Activated naive CD8-positive, alpha-beta T cell treated with anti-CD3 and anti-CD28 coated beads, Interleukin-2, amount 50 U/mL, for 16 hours (primary cell): ENCODE results near the gene ADCY2.

ENCODE experiments used
- DNase-seq: peaks from one replicate; pipeline ENCODE4 v3.0.0-alpha.2; 2020; ENCODE audit warnings: low read depth, low spot score

The ADCY2 gene

DNA sequence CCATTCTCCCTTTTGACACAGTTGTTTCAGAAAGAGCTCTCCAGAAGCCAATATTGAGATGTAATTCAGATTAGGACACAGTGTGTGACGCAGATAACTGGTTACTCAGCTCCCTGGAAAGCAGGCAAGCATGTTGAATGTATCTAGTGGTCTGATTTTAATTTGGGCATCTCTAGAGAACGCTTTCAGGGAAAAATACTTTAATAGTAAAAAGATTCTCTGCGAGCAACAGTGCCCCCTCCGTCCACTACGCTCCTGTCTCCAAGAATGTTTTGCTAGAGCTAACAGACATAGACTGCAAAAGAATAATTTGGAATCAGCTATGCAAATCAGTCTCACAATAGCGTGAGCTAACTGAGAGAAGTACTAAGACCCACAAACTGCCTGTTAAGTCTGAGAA lies 431.7 kb downstream of the ADCY2 start:
- DNase-seq, result no peak

DNA sequence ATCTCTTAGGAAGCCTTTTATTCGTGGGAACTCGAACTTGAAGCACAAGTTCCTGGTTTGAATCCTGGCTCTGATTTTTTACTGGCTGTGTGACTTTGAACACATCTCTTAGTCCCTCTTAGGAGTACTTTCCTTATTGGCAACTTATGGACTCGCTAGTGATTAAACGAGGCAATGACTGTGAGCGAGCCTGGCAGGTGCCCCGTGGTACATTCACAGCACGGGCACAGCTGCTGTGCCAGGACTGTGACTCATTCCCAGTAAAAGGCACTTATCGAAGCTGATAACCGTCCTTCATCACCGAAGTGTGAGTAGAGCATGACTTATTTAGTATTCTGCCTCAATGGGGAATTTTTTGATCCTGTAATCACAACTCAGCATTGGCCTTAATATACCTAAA lies 432.3 kb downstream of the ADCY2 start:
- no peak for DNase-seq

DNA sequence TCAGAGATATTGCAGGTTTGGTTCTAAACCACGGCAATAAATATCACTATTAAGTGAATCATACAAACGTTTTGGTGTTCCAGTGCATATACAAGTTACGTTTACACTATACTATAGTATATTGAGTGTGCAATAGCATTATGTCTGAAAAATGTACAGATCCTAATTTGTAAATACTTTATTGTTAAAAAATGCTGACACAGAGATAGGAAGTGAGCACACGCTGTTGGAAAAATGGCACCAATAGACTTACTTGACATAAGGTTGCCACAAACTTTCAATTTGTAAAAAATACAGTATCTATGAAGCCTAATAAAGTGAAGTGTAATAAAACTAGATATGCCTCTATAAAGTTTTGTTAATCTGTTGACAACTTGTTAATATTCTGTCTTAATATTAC lies 439.0 kb downstream of the ADCY2 start:
- no peak for DNase-seq

GRCh38 chr5:7837403-7837802 lies 441.5 kb downstream of the ADCY2 start:
- no peak for DNase-seq

DNA sequence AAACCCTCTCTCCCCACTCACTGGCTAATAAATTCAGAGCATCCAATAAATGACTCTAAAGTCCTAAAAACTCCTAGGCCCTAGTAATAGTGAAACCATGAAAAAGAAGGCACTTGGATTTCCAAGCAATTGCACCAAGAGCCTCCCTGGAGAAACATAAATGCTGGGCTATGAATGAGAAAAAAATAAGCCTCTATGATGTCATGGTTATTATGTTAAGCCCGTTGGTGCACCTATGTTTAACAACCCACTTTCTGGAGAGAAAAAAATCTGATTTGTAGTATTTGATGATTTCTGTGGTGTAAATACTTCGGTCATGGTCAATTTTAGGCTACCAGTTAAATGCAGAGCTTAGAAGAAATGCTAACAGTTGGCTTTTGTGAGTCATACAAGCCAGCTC lies 446.6 kb downstream of the ADCY2 start:
- DNase-seq, result no peak

DNA sequence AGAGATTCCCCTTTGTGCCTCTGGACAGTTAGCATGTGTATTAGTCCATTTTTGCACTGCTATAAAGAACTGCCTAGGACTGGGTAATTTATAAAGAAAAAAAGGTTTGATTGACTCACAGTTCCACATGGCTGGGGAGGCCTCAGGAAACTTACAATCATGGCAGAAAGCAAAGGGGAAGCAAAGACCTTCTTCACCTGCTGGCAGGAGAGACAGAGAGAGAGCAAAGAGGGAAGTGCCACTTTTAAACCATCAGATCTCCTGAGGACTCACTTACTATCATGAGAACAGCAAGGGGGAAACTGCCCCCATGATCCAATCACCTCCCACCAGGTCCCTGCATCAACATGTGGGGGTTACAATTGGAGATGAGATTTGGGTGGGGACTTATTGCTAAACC lies 449.0 kb downstream of the ADCY2 start:
- no peak for DNase-seq

DNA sequence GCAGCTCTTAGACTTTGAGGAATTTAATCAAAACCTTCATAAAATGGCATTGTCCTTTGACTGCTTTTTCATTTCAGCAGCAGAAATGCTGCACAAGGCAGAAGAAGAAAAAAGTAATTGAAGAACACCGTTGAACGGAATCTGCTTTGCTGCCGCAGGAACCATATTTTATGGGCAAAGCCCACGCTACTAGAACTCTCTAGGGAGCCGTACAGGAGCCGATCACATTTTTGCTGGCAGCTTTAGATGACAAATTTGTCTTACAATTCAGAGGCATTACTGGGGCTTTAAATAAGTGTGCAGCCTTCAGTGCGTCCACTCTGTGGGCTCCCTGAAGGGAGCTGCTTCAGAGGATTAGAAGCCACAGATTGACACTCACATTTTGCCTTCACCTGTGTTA lies 449.6 kb downstream of the ADCY2 start:
- DNase-seq, result no peak

GRCh38 chr5:7846327-7846726 lies 450.4 kb downstream of the ADCY2 start:
- no peak for DNase-seq

- no peak for DNase-seq
These were observed 452.4 kb downstream of the ADCY2 start for GRCh38 chr5:7848296-7848695.

GRCh38 chr5:7849681-7850394 lies 453.9 kb downstream of the ADCY2 start:
- no peak for DNase-seq

- no peak for DNase-seq
These were observed 454.7 kb downstream of the ADCY2 start, which contains the start of gene CFAP90 for GRCh38 chr5:7850395-7851239. TSS of gene CFAP90 (minus strand) at chr5:7851133. CDS start at chr5:7851021, 112 bp downstream.

GRCh38 chr5:7851240-7851592 lies 455.3 kb downstream of the ADCY2 start:
- DNase-seq, result no peak

DNA sequence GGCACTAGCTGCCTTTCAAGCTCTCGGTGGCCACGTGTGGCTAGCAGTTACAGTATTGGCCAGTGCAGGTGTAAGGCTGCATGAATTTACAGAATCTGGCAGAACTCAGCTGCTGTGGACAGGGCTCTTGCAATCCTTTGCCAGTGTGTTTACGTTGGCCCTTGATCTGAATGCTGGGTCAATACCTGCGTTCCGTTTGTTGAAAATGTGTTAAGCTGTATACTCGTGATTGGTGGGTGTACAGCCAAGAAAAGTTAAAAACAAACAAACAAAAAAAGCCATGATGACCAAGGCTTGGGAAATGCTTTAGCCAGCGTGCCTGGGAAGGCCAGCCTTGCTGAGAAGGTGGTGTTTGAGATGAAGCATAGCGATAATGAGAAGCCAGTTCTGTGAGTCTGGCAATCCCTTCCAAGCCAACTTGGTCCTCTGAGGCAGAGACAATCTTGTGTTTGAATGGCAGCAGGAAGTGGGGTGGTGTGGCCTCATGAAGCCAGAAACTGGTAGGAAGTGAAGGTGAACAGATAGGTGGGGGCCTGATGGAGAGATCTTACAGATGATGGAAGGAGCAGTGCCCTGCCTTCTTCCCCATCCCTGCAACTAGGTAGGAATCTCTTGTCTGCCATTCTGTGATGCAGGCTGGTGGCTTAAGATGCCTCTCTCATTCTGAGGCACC lies 455.8 kb downstream of the ADCY2 start:
- no peak for DNase-seq

GRCh38 chr5:7852542-7852941 lies 456.6 kb downstream of the ADCY2 start:
- no peak for DNase-seq

DNA sequence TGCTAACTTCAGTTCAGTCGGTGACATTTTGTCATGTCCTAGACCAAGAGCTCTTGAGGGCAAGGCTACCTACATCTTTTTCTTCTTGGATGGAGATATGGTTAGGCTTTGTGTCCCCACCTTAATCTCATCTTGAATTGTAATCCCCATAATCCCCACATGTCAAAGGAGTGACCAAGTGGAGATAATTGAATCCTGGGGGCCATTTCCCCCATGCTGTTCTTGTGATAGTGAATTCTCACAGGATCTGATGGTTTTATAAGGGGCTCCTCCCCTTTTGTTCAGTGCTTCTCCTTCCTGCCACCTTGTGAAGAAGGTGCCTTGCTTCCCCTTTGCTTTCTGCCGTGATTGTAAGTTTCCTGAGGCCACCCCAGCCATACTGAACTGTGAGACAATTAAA lies 457.1 kb downstream of the ADCY2 start:
- no peak for DNase-seq

- no peak for DNase-seq
These were observed 459.7 kb downstream of the ADCY2 start for GRCh38 chr5:7855611-7856010.

DNA sequence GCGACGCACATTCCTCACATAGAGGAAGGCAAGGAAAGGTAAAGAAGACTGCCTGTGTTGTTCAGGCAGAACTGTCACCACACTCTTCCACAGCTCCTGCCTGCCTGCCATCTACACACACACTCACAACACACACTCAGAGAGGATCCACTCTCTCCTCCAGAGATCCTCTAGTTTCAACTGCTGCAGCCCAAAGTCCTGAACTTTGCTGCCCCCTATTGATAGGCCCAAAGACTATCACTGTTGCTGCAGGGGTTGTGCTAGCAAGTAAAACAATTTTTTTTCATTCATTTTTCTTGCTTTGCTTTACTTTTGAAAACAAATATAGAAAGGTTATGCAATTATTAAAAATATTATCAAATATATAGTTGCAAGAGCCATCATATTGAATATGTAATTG lies 460.9 kb downstream of the ADCY2 start:
- DNase-seq, result no peak

DNA sequence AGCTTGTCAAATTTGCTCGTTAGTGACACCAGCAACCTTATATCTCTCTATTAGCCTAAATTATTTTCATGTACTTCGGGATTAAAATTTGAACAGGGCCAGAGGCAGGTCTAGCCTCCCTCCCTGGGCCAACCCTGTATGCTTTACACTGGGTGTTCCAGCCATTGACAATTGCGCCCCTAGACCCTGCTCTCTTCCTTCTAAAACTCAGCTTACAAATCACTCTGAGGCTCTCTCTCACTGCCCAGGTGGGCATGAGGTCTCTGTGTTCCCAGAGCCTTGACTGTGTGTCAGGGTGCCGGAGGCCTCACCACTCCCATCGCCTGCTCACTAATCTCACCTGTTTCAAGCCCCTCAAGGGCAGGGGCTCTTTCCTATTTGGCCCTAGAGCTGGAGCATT lies 461.4 kb downstream of the ADCY2 start:
- no peak for DNase-seq

DNA sequence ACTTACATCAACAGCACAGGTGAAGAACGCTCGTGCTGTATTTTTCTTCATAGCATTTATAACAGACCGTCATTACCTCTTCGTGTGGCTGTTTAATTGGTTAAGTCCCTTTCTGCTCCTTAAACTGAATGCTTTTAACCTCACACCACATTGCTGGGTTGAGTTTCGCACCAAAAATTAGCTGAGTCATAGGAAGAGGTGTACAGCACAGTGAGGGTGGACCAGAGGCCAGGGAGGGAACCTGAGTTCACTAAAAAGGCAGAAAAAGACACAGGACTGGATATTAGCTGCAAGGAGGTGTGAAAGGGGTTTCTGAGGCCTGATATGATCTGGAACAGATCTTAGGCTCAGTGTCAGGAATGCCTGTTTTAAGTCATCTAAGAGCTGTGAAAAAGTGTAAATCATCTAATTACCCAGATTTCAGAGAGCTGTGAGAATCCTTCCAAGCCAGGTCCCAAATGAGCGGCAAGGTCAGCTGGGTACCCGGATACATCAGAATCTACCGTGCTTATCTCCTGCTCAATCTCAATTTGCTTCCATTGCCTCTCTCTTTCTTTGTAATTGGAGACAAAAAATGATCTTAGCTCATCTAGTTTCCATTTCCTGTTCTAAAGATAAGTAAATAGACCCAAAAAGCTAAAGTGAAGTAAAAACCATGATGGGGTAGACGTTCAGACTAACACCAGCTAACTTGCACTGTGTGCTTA lies 462.1 kb downstream of the ADCY2 start:
- no peak for DNase-seq

DNA sequence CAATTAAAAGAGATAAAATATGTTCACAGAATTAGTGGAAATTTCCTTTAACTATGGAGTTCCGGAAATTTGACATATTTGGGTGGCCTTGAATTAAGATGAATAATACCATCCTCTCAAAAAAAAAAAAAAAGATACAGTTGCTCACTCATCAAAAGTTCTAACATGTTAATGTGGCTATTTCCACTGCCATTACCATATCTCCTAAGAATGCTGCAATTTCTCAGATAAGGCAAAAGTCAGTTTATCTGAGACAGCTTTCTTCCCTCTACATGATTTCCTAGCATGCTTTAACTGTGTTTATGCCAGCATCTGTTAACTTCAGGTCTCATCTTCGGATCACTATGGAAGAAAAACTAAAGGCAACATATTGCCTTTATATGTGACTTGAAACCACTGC lies 470.3 kb downstream of the ADCY2 start:
- DNase-seq, result no peak

GRCh38 chr5:7867260-7867659 lies 471.3 kb downstream of the ADCY2 start:
- DNase-seq, result no peak

DNA sequence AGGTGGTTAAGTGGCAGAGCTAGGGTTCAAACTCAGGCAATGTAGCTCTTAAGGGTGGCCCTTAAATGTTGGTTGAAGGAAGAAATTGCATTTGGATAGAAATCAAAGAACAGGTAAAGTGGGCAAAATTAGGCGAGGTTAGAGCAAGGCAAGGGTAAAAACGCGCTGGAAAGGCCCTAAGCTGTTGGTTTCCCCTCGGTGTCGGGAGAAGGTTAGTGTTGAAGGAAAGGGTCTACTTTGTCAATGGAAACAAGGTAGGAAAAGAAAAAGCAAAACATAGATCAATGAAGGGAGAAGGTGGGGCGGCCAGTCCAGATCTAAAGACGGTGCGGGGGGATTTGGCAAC lies 472.5 kb downstream of the ADCY2 start:
- no peak for DNase-seq
